D721Med (cell line): ENCODE data around the gene PLCG2.

Experiments
- DNase-seq: peaks from one replicate; pipeline ENCODE4 v3.0.0; 2011; ENCODE audit warnings: low spot score; ENCODE audit not compliant: insufficient read length
- FAIRE-seq: peaks from 2 replicates; lab custom pipeline; 2011; peaks lifted over from hg19 to GRCh38; lab: Jason Lieb, UNC
- TF ChIP-seq, protein P1 (sequence below): IDR thresholded peaks from 2 replicates; pipeline ENCODE4 v1.5.1; 2012; ENCODE audit warnings: mild to moderate bottlenecking, control low read depth; ENCODE audit not compliant: insufficient read depth; ENCODE audit errors: missing control alignments

The PLCG2 gene

DNA sequence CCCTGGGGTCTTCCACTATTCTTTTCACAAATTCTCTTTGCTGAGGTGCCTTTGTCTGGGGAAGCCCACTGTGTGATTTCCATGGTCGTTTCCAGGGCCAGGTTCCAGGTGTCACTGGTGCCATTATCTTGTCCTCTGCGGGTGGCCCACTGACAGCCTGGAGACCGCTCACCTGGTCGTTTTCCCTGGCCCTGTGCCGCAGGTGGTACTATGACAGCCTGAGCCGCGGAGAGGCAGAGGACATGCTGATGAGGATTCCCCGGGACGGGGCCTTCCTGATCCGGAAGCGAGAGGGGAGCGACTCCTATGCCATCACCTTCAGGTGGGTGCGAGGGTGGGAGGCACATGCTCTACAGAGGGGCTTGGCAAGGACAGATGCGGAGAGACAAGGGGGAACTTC lies 133.3 kb downstream of the PLCG2 start:
- FAIRE-seq (no peak), DNase-seq (no peak)
- TF ChIP-seq, protein P1, sequence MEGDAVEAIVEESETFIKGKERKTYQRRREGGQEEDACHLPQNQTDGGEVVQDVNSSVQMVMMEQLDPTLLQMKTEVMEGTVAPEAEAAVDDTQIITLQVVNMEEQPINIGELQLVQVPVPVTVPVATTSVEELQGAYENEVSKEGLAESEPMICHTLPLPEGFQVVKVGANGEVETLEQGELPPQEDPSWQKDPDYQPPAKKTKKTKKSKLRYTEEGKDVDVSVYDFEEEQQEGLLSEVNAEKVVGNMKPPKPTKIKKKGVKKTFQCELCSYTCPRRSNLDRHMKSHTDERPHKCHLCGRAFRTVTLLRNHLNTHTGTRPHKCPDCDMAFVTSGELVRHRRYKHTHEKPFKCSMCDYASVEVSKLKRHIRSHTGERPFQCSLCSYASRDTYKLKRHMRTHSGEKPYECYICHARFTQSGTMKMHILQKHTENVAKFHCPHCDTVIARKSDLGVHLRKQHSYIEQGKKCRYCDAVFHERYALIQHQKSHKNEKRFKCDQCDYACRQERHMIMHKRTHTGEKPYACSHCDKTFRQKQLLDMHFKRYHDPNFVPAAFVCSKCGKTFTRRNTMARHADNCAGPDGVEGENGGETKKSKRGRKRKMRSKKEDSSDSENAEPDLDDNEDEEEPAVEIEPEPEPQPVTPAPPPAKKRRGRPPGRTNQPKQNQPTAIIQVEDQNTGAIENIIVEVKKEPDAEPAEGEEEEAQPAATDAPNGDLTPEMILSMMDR: no peak

DNA sequence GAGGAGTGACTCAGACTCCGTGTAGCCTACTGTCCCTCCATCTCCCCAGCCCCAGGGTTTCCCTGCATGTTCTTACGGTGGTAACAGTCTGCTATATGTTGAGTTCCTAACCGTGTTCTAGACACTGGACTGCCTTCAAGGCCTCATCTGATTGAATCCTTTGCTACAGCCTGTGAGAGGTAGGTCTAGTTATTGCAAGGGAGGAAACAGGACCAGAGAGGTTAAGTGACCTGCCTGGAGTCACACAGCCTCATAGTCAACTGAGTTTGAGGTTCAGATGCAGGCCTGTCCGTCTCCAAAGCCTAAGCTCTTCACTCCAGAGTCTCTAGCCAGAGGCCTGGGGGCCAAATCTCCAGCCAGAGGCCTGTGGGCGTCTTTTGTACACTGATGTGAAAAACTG lies 134.1 kb downstream of the PLCG2 start:
- no peak for FAIRE-seq
- TF ChIP-seq, protein P1: no peak

DNA sequence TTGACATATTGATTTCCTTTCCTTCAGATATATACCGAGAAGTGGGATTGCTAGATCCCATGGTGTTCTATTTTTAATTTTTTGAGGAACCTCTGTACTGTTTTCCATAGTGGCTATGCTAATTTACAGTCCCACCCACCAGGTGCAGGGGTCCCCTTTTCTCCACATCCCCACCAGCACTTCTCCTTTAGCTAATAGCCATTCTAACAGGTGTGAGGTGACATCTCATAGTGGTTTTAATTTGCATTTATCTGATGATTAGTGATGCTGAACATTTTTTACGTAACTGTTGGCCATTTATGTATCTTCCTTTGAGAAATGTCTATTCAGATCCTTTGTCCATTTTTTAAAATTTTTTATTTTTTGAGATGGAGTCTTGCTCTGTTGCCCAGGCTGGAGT lies 138.3 kb downstream of the PLCG2 start:
- FAIRE-seq: no peak
- no peak for DNase-seq
- TF ChIP-seq, protein P1: no peak

More for the DNA sequence above, 134.1 kb downstream of the PLCG2 start:
- DNase-seq: no peak

DNA sequence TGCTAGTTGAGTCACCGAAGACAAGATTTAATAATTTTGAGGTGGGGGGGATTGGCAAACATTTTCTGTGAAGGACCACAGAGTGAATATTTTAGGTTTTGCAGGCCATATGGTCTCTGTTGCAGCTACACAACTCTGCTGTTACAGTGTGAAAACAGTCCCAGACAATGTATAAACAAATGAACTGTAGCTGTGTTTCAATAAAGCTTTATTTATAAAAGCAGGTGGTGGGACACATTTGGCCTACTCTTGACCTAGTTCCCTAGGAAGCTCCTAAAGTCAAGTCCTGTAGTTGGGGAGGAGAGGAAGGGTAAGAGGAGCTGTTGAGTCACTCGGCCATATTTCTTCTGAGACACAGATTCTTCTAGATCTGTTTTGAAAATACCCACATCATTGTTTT lies 139.8 kb downstream of the PLCG2 start:
- DNase-seq (no peak), FAIRE-seq (no peak)
- TF ChIP-seq, protein P1: no peak

DNA sequence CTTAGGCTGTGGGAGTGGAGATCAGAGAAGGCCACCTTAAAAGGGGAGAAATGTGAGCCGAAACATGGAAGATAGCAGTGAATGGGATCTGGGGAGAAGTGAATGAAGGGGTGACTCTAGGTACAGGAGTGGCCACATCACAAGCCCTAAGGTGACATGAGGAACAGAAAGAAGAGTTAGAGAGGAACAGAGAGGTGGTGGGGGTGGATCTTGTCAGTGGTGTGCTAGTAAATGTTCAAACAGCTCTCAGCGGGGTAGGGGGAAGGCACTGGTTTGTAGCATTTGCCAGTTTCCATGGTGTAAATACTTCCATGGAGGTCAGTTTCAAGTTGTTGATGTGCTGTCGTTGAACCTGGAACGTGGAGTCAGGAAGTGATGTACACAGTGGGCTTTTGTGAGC lies 141.4 kb downstream of the PLCG2 start:
- FAIRE-seq (no peak), DNase-seq (no peak)
- TF ChIP-seq, protein P1: no peak

DNA sequence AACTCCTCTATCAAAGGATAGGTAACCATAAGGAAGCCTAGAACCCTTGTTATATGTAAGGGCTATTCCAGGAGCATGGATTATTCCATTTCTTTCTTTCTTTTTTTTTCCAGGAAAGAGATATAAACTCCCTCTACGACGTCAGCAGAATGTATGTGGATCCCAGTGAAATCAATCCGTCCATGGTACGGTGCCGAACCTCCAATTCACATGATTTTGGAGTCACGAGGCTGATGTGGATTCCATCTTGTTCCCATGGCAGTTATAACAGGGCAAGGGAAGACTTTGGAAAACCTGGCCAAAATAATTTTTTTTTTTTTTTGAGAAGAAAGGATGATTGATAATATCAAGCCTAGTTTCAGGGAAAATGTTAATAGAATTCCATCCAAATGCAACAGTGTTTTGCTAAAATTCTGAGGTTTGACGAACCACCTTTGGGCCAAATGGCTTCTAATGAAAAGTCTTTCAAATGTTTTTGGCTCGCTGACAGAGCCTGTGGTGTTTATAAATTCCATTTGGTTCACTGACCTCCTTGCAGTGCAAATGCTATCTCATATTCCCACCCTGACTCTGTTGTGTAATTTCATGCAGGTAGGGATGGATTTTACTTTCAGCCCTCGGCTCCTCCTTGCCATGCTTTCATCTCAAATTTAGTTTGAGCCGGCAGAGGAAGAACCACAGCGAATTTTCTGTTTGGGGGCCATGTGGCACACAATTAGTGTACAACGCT lies 142.2 kb downstream of the PLCG2 start:
- no peak for DNase-seq
- no peak for FAIRE-seq
- TF ChIP-seq, protein P1: no peak

DNA sequence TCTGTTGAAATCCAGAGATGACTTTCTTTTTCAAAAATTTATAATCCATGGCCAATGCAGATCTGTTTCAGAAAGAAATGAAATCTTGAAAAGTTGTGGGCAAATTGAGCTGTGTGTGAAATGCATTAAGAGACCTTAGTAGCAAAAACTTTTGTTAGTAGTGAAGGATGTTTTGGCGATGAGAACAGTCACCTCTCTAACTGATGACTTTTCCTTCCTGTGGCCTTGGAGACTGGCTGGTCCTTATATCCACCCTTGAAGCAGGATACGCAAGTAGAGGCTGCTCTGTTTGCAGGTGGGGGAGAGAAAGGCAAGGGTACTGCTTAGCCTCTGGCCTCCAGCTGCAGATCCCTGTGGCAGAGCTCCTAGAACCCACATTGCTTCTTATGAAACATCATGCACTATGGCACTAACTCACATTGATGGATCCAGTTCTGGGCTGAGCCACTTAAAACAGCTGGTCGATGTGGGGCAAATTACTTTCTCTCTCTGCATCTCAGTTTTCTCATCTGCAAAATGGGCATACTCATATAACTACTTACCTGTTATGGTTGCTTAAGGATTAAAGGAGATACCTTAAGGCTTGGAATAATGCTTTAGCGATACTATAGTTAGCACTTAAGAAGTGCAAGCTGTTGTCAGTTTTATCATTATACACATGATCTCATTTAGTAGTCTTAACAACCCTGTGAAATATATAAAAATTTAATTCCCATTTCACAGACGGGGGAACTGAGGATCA lies 142.9 kb downstream of the PLCG2 start:
- TF ChIP-seq, protein P1: no peak
- DNase-seq (no peak), FAIRE-seq (no peak)
